Skin of body (tissue), 2 donors: ENCODE measurements around the gene GREB1L. TPM values are rescaled to one million over a fixed set of nuclear protein-coding genes. Genes with fewer than 3 reads are reported as not detected.

Experiments
- DNase-seq: peaks from one replicate; lab custom pipeline; 2025; lab: John Stamatoyannopoulos, UW
- total RNA-seq: library from RNA; depleted of rRNA; stranded (reverse); fragments of >200 nt; gene quantifications from one replicate; pipeline ENCODE4 v1.2.3, GENCODE V29; 2014

Gene GREB1L
- total RNA-seq, 1 donor from 2014 or later, result 4.2 TPM

GRCh38 chr18:21448299-21448698, 206.3 kb downstream of the GREB1L start:
- no peak for DNase-seq

GRCh38 chr18:21449367-21450290, 207.6 kb downstream of the GREB1L start:
- no peak for DNase-seq

GRCh38 chr18:21450503-21450902, 208.5 kb downstream of the GREB1L start:
- DNase-seq, result no peak

- no peak for DNase-seq
These were observed 208.9 kb downstream of the GREB1L start for GRCh38 chr18:21450913-21451312.

DNA sequence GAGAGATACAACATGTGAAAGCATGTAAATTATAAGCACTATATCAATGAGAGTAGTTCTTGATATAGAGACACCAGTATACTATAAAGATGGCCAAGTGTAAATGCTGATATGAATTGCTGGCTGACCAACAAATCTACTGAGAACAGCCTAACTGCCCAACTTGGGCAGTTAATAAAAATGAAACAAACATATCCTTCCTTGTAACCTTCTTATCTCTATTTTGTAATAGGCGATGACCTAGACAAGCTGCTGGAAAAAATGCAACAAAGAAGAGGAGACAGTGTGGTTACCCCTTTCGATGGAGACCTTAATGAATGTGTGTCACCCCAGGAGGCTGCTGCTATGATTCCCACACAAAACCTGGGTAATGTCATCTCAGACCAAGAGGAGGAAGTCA, 209.8 kb downstream of the GREB1L start:
- DNase-seq, result no peak

DNA sequence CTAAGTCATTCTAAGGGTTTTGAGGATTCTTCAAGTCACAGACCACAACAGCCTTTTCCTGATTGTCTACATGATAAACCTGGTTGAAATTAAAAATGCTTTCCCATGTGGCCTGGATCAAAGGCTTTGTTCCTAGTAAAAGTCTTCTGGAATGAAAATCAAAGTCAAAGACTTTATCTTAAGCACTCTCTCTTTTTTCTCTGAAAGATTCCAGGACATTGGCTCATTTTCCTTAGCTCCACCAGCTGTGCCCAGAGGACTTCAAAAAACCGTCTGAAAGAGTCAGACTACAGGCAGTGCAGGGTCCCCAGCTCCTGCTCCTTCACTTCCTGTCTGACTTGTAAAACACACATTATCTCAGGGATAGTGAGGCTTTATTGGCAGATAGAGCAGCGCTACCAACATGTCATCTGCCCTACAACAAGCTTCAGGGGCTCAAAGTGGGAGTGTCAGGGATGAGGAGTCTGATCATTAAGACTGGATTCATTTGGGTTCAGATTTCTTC, 210.3 kb downstream of the GREB1L start:
- no peak for DNase-seq

DNA sequence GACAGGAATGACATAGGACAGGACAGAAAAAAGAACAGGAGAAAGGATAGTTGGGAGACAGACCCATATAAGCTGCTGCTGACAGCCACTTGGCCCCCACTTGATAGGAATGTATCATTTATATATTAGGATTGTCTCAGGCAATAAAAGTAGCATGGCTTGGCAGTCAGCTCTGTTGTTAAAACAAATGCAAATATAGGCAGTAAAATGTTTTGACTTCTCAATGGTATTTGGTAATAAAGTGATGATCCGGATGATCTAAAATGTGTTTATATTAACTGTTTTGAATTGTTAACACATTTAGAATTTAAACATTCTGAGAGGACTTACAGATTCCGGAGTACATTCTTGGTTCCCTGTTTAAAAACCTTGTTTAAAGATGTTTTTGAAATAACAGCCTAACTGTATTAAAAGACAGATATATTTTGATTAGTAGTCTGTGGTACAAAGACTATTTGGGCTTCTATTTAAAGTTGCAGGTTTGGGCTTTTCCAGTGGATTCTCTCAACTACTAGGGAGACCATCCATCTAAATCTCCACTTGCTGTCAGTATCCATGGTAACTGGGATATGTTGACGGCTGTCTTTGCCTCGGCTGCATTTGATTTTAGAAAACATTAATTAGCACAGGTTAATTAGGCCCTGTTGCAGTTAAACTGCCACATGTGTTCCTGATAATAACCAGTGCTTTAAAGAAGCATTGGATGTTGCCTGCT, 210.9 kb downstream of the GREB1L start:
- peak; percentile 69 for DNase-seq

GRCh38 chr18:21453511-21453901, 211.5 kb downstream of the GREB1L start:
- DNase-seq, result no peak

GRCh38 chr18:21454725-21455124, 212.7 kb downstream of the GREB1L start:
- no peak for DNase-seq

DNA sequence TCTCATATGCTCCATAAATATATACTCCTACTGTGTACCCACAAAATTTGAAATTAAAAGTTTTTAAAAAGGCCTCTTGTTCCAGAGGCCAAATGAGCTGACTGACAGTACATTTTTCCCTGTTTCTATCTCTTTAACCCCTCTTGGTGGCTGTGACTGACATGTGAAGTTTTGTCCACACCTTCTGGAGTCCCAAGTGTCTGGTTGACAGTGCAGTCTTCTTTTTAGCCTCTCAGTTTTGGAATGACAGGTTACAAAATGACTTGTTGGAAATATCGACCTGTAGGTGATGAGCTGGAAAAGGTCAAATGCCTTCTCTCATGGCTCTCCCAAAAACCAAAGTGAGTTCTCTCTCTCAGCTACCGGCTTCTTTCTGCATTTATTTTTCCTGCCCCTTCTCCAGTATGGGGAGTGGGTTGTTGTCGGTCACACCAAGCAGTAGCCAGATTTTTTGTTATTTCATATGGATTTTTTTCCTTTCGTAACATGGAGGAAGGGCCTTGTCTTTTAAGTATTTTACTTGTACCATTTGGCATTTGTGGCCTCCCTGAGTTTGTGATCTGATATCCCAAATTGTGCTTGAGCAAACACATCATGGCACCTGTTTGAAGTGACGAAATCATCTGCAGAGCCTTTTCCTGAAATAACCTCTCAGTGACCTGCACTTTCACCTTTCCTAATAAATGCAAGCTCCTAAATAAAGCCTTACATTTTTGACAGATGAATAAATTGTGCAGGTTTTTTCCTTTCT, 214.6 kb downstream of the GREB1L start:
- DNase-seq, result no peak

GRCh38 chr18:21457179-21457535, 215.1 kb downstream of the GREB1L start:
- DNase-seq, result no peak

GRCh38 chr18:21458310-21458709, 216.3 kb downstream of the GREB1L start:
- DNase-seq, result no peak

DNA sequence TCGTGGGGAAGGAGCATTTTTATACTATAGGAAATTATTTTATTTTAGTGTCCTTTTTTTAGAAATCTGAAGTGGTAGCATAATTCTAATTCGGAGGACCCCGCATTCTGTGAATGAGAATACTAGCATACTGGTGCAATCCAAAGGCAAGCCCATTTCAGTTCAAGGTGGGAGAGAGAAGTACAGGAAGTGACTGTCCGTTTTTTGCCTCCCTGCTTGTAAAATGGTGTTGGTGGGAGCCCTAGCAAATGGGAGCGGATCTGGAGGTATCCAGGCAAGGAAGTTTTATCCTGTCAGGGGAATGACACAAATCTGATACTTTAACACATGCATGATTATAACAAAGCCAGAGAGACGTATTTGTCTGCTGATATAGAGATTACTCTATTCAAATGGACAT, 216.8 kb downstream of the GREB1L start:
- no peak for DNase-seq

- no peak for DNase-seq
These were observed 217.8 kb downstream of the GREB1L start for GRCh38 chr18:21459706-21460286.

DNA sequence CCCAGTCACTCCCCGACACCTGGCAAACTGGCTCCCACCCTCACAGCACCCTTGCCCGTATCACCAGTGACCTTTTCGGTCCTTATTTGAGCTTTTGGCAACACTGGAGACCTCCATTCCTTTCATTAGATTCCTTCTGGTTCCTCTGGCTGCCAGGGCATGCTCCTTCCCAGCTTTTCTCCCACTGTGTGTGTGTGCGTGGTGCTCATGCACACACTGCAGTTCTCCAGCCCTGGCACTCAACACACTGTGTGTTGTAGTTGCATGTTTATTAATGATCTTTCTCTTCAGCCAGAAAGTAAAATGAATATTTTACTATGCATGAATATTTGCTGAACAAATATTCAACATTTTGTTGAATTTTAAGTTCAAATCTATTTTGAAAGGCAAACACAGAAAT, 219.4 kb downstream of the GREB1L start:
- no peak for DNase-seq

DNA sequence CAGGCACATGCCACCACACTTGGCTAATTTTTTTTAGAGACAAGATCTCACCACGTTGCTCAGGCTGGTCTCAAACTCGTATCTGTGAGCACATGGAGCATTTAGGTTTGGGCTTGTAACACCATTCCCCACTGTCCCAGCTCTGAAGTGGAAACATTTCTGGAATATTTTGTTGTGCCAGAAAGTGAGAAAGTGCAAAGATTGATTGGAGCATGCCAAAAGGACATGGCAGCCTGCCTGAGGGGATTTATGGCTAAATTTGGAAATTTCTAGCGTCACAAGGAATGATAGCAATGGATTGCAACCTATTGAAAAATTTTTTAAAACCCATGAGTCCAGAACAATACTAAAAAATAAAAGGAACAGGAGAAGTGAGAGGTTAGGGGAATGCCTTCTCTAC, 221.7 kb downstream of the GREB1L start:
- no peak for DNase-seq

- no peak for DNase-seq
These were observed 226.6 kb downstream of the GREB1L start for GRCh38 chr18:21468514-21469164.

DNA sequence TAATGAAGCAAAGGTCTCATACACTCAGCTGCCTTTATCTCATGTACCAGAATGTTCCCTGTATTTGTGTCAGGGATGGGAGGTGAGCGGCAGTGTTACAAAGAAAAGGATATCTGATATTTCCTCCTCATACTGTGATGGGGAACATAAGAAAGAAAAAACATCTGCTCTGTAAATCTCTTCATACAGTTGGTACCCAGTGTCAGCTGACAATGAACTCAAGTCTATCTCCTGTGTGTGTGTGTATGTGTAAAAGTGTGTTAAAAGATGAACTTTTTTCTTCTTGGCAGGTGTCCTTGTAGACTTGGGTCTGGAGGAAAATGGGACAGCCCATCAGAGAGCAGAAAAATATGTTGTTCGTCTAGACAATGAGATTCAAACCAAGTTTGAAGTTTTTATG, 230.7 kb downstream of the GREB1L start:
- DNase-seq, result no peak

- DNase-seq, result no peak
These were observed 232.6 kb downstream of the GREB1L start for GRCh38 chr18:21474621-21475020.

DNA sequence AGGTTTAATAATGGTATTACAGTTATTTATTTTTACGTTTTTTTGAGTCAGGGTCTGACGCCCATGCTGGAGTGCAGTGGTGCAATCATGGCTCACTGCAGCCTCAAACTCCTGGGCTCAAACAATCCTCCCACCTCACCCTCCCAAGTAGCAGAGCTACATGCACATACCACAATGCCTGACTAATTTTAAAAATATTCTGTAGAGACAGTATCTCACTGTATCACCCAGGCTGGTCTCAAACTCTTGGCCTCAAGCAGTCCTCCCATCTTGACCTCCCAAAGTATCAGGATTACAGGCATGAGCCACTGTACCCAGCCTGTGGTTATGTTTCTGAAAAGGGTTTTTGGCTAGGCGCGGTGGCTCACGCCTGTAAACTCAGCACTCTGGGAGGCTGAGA, 237.7 kb downstream of the GREB1L start:
- DNase-seq, result no peak

- no peak for DNase-seq
These were observed 239.7 kb downstream of the GREB1L start for GRCh38 chr18:21481739-21482138.
